ENCODE results near the gene NTNG1.

DNA sequence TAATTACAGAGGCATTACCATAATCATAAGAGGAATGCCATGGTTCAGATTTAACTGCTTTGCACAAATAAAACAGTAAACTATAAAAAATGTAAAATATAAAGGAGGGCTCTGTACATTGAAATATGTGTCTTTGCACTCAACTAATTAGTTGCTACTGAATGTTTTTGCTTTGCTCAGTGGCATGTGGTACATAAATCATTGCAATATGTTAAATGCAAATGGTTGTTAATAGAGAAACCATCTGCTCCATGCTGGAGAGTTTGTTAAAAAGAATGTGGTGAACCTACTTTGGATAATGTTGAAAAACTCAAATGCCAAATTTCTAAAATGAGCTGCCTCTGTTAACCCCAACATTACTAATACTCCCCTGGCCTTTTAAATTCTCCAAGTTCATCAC, 201.5 kb downstream of the NTNG1 start:
- TF ChIP-seq CTCF (IDR thresholded peaks at IDR 0.05) (no peak), EP300 (IDR thresholded peaks at IDR 0.05) (no peak), POLR2A (IDR thresholded peaks at IDR 0.05; ENCODE audit: low read depth) (no peak), POLR2AphosphoS5 (IDR thresholded peaks at IDR 0.05) (no peak)

Measured in esophagus muscularis mucosa (tissue), 4 donors.